NT2/D1 (cell line): Measurements from ENCODE around the gene XPNPEP2.

Experiments
- SUZ12 ChIP-seq: IDR thresholded peaks from 2 replicates; pipeline ENCODE4 v1.6.1; 2011; ENCODE audit not compliant: insufficient read length, insufficient read depth; ENCODE audit errors: extremely low read depth
- YY1 ChIP-seq: IDR thresholded peaks from 2 replicates; pipeline ENCODE4 v1.6.1; 2011; ENCODE audit not compliant: insufficient read length, insufficient read depth
- ZNF274 ChIP-seq: IDR thresholded peaks from 2 replicates; pipeline ENCODE4 v1.6.1; 2011; ENCODE audit warnings: mild to moderate bottlenecking, low read depth, low read length

DNA sequence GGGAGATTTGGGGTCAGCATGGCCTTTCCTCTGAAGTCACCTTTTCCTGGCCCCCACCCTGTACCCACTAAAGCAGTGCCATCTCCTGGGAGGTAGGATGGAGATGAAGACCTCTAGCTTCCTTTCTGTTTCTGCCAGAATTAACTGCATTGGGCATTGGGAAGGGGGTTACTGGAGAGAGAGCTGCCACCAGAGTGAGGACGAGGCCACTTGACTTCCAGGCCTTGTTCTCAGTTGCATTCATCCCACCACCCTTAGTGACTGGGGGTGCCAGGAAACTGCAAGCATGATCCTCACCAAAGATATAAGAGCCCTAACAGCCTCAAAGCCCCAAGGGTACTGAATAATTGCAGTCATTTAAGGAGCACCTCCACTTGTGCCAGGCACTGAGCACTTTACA is 56.8 kb downstream of the XPNPEP2 start:
- TF ChIP-seq ZNF274 (no peak), YY1 (no peak), SUZ12 (no peak)
